AG04450 (cell line): ENCODE data around the gene GRK5. TPM values are rescaled to one million over a fixed set of nuclear protein-coding genes. Genes with fewer than 3 reads are reported as not detected.

Source experiments
- CTCF ChIA-PET: fragments of 300-600, 350-600 bp; formaldehyde crosslinking; extraction: SDS; loops from one replicate; lab custom pipeline; 2022; ENCODE audit warnings: antibody characterized with exemption, inconsistent platforms; lab: Charles Lee
- POLR2A ChIA-PET: fragments of 350-600 bp; formaldehyde crosslinking; extraction: SDS; loops from one replicate; lab custom pipeline; 2021; ENCODE audit warnings: antibody characterized with exemption, inconsistent platforms; lab: Yijun Ruan, JAX
- DNase-seq: peaks from one replicate; pipeline ENCODE4 v3.0.0-alpha.2; 2011; ENCODE audit warnings: low read depth, low spot score
- H3K27ac ChIP-seq: one replicate; pipeline ENCODE4 v1.5.1; 2012; ENCODE audit warnings: low read depth, low read length, control low read depth
- H3K27me3 ChIP-seq: one replicate; pipeline ENCODE4 v1.6.0; 2012; ENCODE audit warnings: low read length; ENCODE audit not compliant: control insufficient read depth, insufficient read depth
- H3K4me3 ChIP-seq: 2 replicates; pipeline ENCODE4 v1.5.1; 2011; ENCODE audit warnings: mild to moderate bottlenecking, low read depth, low read length, control low read depth
- H3K9me3 ChIP-seq: 2 replicates; pipeline ENCODE4 v1.5.1; 2012; ENCODE audit warnings: low read length; ENCODE audit not compliant: control insufficient read depth, insufficient read depth
- CTCF ChIP-seq: IDR thresholded peaks from 2 replicates; pipeline ENCODE4 v1.5.1; 2011; ENCODE audit warnings: low read depth, low read length, control low read depth, inconsistent platforms
- polyA plus RNA-seq: library from polyadenylated mRNA; depleted of rRNA; stranded (reverse); fragments of >200 nt; gene quantifications from 2 replicates; pipeline ENCODE4 v1.2.3, GENCODE V29; 2011

GRK5 gene
- polyA plus RNA-seq, 1 experiment: 27.6 TPM

GRCh38 chr10:119365773-119366599 lies 158.6 kb downstream of the GRK5 start:
- DNase-seq: no peak
- ChIA-PET CTCF (interaction anchor here (0.7 to 1.2 kb wide), 3 partner anchors 9 to 124 kb away, joined by 3 to 8 read pairs (median 4); no protein-coding TSS in a partner anchor), POLR2A (no interaction called here)
- no peak overlapping the region for H3K4me3 ChIP-seq
- no peaks in the 10 kb centered on the region for H3K9me3 ChIP-seq
- H3K27ac ChIP-seq: no peak overlapping the region
- TF ChIP-seq CTCF: no peak
- H3K27me3 ChIP-seq: no peaks in the 10 kb centered on the region

GRCh38 chr10:119367841-119368549 lies 160.6 kb downstream of the GRK5 start:
- Histone ChIP-seq H3K27me3 (no peaks in the 10 kb centered on the region), H3K4me3 (no peak overlapping the region), H3K9me3 (no peaks in the 10 kb centered on the region), H3K27ac (no peak overlapping the region)
- POLR2A ChIA-PET: no interaction called here
- DNase-seq: no peak
- CTCF ChIA-PET: no interaction called here
- no peak for TF ChIP-seq CTCF

- POLR2A ChIA-PET: no interaction called here
- Histone ChIP-seq H3K9me3 (no peaks in the 10 kb centered on the region), H3K27me3 (no peaks in the 10 kb centered on the region), H3K4me3 (no peak overlapping the region), H3K27ac (no peak overlapping the region)
- no peak for TF ChIP-seq CTCF
- CTCF ChIA-PET: no interaction called here
- no peak for DNase-seq
These were observed 161.2 kb downstream of the GRK5 start for GRCh38 chr10:119368581-119368980.

- no peak overlapping the region for H3K4me3 ChIP-seq
- no peak for DNase-seq
- no peak for TF ChIP-seq CTCF
- no peaks in the 10 kb centered on the region for H3K9me3 ChIP-seq
- no peaks in the 10 kb centered on the region for H3K27me3 ChIP-seq
- ChIA-PET POLR2A (no interaction called here), CTCF (no interaction called here)
- peak overlapping the region; percentile 85 for H3K27ac ChIP-seq
These were observed 161.9 kb downstream of the GRK5 start for GRCh38 chr10:119368991-119369869.
